Left lung (tissue), 10 donors: ENCODE data around the gene EHD4. TPM values are rescaled to one million over a fixed set of nuclear protein-coding genes. Genes with fewer than 3 reads are reported as not detected.

Source experiments
- ATAC-seq: fragments of 200-7000 bp; cut with Tn5 transposase; one replicate; pipeline ENCODE4 v1.9.1; 2020; ENCODE audit warnings: moderate library complexity
- DNase-seq, 4 donors: peaks; one replicate each; pipeline ENCODE4 v3.0.0-alpha.2; 2013 to 2020
- H3K27ac ChIP-seq, 2 donors: fragments of 200-600 bp; sonication (generic) in 1 of 2; one replicate each; pipeline versions ENCODE4 v1.5.0 to v1.8.0; 2020 to 2021
- H3K27me3 ChIP-seq, 2 donors: fragments of 200-600 bp; sonication (generic) in 1 of 2; one replicate each; pipeline versions ENCODE4 v1.5.0 to v1.8.0; 2020 to 2021
- H3K36me3 ChIP-seq, 2 donors: fragments of 200-600 bp; sonication (generic) in 1 of 2; one replicate each; pipeline versions ENCODE4 v1.5.0 to v1.8.0; 2020 to 2021
- H3K4me1 ChIP-seq, 2 donors: fragments of 200-600 bp; one replicate each; pipeline ENCODE4 v1.8.0; 2021
- H3K4me3 ChIP-seq, 2 donors: fragments of 200-600 bp; sonication (generic) in 1 of 2; one replicate each; pipeline versions ENCODE4 v1.5.0 to v1.8.0; 2020 to 2021; ENCODE audit warnings: mild to moderate bottlenecking in 1 of 2
- H3K9me3 ChIP-seq, 2 donors: fragments of 200-600 bp; sonication (generic) in 1 of 2; one replicate each; pipeline versions ENCODE4 v1.5.0 to v1.8.0; 2020 to 2021
- intact Hi-C, 2 donors: fragments of 100-400 bp; cut with DNase I; formaldehyde crosslinking; loops; one replicate each; pipeline versions ENCODE4 v1.11.2 to v1.14.2; 2022
- polyA plus RNA-seq, 6 donors: library from polyadenylated mRNA; unstranded; fragments of 120-200 nt; gene quantifications; one replicate each; pipeline ENCODE4 v1.2.1, GENCODE V29; 2013; ENCODE audit not compliant: insufficient read length in 6 of 6
- total RNA-seq, 2 donors: library from RNA; stranded (reverse); fragmentation: NEBNext Ultra II Directional; extraction: Animal tissue kit (Norgen Biotek cat#: 25700); gene quantifications; one replicate each; pipeline ENCODE4 v1.2.1, GENCODE V29; 2021
- TF ChIP-seq, protein P1 (sequence below), 2 donors: fragments of 200-600 bp; sonication (generic) in 1 of 2; IDR thresholded peaks; one replicate each; pipeline versions ENCODE4 v1.5.0 to v1.8.0; 2021; ENCODE audit warnings: antibody characterized with exemption in 2 of 2
- donor health status: DM: no; HTN: yes; CAD: no.
- donor health status: DM: no; HTN: no; CAD: no.

EHD4 gene
- total and polyA plus RNA-seq, 8 donors: 11.7 to 32.6 (median 13.1) TPM

DNA sequence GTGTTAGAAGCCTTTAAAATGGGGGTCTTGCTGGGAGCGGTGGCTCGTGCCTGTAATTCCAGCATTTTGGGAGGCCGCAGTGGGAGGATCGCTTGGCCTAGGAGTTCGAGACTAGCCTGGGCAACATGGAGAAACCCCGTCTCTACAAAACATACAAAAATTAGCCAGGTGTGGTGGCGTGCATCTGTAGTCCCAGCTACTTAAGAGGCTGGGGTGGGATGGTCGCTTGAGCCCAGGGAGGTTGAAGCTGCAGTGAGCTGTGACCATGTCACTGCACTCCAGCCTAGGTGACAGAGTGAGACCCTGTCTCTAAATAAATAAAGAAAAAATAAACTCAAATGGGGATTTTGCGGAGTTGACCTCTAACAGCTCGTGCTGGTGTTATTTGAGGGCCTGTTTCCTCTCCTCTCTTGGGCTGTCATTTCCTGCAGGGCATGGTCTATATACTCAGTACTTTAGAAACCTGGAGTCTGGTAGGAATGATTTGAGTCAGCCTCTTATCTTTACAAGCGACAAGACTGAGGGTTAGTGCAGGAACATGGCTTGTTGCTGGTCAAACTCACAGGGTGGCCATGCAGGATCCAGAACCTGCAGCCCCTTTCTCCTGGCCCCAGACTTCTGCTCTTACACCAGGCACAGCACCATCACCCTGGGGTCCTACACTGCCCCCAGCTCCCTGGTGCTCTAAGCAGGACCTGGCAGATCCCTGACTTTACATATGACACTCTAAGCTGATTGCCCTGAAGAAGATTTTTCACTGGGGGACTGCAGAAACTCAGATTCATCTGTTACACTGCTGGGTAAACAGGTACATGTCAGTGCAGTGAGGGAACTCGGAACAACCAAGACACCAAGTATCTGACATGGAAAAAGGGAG is 15.1 kb downstream of the EHD4 start:
- DNase-seq: no peak
- peak; percentile 70 for ATAC-seq
- Histone ChIP-seq H3K4me1 (peaks cover 18 to 49% of the 10 kb centered on the region in 2 donors), H3K4me3 (no peak overlapping the region), H3K27ac (peak overlapping the region in 1 of 2 donors; percentile 49), H3K27me3 (no peaks in the 10 kb centered on the region), H3K9me3 (no peaks in the 10 kb centered on the region), H3K36me3 (peaks cover 0 to 21% of the 10 kb centered on the region in 2 donors)
- TF ChIP-seq, protein P1, sequence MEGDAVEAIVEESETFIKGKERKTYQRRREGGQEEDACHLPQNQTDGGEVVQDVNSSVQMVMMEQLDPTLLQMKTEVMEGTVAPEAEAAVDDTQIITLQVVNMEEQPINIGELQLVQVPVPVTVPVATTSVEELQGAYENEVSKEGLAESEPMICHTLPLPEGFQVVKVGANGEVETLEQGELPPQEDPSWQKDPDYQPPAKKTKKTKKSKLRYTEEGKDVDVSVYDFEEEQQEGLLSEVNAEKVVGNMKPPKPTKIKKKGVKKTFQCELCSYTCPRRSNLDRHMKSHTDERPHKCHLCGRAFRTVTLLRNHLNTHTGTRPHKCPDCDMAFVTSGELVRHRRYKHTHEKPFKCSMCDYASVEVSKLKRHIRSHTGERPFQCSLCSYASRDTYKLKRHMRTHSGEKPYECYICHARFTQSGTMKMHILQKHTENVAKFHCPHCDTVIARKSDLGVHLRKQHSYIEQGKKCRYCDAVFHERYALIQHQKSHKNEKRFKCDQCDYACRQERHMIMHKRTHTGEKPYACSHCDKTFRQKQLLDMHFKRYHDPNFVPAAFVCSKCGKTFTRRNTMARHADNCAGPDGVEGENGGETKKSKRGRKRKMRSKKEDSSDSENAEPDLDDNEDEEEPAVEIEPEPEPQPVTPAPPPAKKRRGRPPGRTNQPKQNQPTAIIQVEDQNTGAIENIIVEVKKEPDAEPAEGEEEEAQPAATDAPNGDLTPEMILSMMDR (IDR thresholded peaks at IDR 0.05): no peak
- intact Hi-C loops: no loop called here

DNA sequence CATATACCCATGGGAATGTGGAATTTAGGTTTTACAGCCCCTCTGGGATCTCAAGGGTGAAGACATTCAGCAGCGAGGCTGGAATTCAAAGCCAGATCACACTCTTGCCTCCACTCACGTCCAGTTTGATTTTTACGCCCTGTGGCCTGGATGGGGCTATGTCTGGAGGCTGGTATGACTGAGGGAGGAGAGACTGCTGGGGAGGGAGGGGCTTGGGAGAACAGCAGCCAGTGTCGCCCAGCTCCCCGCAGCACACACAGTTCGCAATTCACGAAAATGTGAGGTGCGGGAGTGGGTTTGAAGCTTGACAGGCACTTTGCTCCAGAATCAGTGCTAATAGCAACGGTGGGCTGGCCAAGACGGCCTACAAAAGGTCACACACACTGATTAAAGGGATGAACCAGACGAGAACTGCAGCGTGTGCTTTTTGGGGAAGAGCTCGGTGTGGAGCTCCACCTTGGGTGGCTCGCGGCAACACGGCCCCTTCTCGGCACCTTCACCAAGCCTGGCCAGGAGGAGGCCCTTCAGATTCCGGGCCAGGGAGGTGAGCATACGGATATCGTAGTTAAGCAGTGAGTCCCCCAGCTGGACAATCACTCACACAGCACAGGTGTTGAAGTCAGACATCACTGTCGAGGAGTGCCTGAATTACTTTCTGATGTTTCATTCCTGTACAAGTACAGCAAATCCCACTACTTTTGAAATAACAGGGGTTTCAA is 16.4 kb downstream of the EHD4 start:
- peak; percentile 45 for ATAC-seq
- DNase-seq: no peak
- H3K4me3 ChIP-seq: no peak overlapping the region
- intact Hi-C loops: no loop called here
- no peak overlapping the region for H3K27ac ChIP-seq
- TF ChIP-seq, protein P1 (IDR thresholded peaks at IDR 0.05): no peak
- H3K4me1 ChIP-seq: peaks cover 14 to 37% of the 10 kb centered on the region in 2 donors
- H3K9me3 ChIP-seq: no peaks in the 10 kb centered on the region
- no peaks in the 10 kb centered on the region for H3K27me3 ChIP-seq
- H3K36me3 ChIP-seq: peaks cover 0 to 32% of the 10 kb centered on the region in 2 donors

DNA sequence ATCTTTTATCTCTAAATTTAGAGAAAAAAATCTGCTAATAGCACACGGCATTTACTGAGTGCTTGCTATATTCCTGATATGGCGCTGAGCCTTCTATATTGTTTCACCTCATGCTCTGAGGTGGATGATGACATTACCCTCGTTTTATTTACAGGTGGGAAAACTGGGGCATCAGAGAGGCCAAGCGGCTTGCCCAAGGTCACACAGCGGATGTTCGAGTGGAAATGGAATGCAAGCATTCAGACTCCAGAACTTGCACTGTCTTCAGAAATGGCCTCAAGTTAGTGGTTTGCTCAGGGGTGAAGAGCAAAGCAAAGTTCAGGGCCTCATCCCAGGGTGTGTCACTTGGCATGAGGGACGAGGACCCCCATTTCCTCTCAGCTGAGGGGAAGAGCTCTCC is 17.3 kb downstream of the EHD4 start:
- Histone ChIP-seq H3K4me1 (peaks cover 14 to 36% of the 10 kb centered on the region in 2 donors), H3K9me3 (no peaks in the 10 kb centered on the region), H3K4me3 (no peak overlapping the region), H3K27me3 (no peaks in the 10 kb centered on the region), H3K27ac (no peak overlapping the region), H3K36me3 (peaks cover 0 to 34% of the 10 kb centered on the region in 2 donors)
- ATAC-seq (no peak), DNase-seq (no peak)
- intact Hi-C loops: no loop called here
- TF ChIP-seq, protein P1 (IDR thresholded peaks at IDR 0.05): no peak

DNA sequence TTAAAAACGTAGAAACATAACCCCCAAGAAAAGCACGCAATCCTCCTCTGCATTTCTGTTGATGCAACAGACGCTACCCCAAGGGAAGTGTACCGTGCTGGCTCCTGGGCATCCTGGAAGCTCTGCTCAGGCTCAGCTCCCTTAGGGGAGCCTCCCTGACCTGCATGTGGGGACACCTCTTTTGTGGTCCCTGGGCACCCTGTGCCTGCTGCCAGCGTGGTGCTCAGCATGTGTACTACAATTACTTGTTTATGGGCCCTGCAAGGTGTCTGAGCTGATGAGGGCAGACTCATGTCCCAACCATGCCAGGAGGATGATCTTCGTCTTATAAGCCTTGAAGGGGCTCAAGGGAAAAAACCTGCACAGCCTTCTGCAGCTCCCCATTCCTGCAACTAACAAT is 18.3 kb downstream of the EHD4 start:
- H3K4me3 ChIP-seq: no peak overlapping the region
- H3K4me1 ChIP-seq: peaks cover 22 to 47% of the 10 kb centered on the region in 2 donors
- TF ChIP-seq, protein P1 (IDR thresholded peaks at IDR 0.05): no peak
- H3K36me3 ChIP-seq: peaks cover 0 to 34% of the 10 kb centered on the region in 2 donors
- H3K27me3 ChIP-seq: no peaks in the 10 kb centered on the region
- no peak overlapping the region for H3K27ac ChIP-seq
- no peak for DNase-seq
- intact Hi-C loops: no loop called here
- no peak for ATAC-seq
- no peaks in the 10 kb centered on the region for H3K9me3 ChIP-seq

DNA sequence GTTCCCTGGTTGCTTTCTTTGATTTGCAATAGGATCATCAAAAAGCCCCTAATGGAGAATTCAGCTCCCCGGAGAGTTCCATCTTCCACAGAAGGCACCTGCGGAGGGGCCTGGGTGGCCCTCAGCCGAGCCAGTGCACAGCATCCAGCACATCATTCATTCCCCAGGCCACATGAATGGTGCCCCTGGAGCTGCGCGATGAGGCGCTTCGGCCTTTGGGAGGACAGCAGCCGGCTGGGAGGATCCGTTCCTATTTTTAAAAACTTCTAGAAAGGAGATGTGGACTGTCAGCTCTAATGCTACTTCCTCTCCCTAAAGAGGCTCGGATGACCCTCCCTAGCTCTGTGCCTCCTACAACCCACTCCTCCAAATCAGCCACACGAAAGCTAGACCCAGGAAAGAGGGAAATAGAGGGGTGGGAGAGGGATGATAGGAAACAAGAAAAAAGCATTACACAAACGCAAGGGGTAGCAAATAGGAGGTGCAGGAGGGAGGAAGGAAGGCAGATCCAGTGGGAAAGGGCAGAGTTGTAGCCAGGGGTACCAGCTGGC is 20.3 kb downstream of the EHD4 start:
- no peak overlapping the region for H3K27ac ChIP-seq
- no peak overlapping the region for H3K4me3 ChIP-seq
- peaks cover 0 to 34% of the 10 kb centered on the region in 2 donors for H3K36me3 ChIP-seq
- H3K9me3 ChIP-seq: no peaks in the 10 kb centered on the region
- H3K27me3 ChIP-seq: no peaks in the 10 kb centered on the region
- intact Hi-C loops: no loop called here
- peaks cover 13 to 33% of the 10 kb centered on the region in 2 donors for H3K4me1 ChIP-seq
- ATAC-seq (no peak), DNase-seq (no peak)
- TF ChIP-seq, protein P1 (IDR thresholded peaks at IDR 0.05): no peak
